GM21529 (cell line): ENCODE data around the gene SLC13A4.
"Not testable (repeated sequence)": the region's sequence is repeated elsewhere in the genome, so short reads cannot be mapped to it uniquely, and the experiment has no call there.

ENCODE experiments used
- ATAC-seq: cut with Tn5 transposase; IDR thresholded peaks from one replicate; pipeline ENCODE4 v1.9.1; 2021; ENCODE audit not compliant: unreplicated experiment

The SLC13A4 gene

DNA sequence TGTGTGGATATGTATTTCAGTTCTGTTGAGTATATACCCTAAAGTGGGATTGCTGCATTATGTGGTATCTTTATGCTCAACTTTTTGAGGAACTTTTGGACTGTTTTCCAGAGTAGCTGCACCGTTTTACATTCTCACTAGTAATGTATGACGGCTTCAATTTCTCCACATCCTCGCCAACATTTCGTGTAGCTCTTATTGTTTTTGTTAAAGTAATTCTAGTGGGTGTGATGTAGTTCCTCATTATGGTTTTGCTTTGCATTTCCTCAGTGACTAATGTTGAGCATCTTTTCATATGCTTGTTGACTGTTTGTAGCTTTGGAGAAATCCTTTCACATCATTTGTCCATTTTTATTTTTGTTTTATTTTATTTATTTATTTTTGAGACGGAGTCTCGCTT lies 61.1 kb downstream of the SLC13A4 start:
- no peak for ATAC-seq

DNA sequence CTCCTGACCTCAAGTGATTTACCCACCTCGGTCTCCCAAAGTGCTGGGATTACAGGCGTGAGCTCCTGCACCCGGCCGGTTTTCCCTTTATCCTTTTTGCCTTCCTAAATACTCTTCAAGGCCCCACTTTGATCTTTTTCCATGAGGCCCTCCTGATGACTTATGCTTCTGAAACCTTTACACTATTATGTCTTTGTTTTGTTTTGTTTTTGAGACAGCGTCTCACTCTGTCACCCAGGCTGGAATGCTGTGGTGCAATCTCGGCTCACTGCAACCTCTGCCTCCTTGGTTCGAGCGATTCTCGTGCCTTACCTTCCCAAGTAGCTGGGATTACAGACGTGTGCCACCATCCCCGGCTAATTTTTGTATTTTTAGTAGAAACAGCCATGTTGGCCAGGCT lies 61.8 kb downstream of the SLC13A4 start:
- no peak for ATAC-seq

- no peak for ATAC-seq
Observed at GRCh38 chr7:135665042-135665441, 62.9 kb downstream of the SLC13A4 start.

DNA sequence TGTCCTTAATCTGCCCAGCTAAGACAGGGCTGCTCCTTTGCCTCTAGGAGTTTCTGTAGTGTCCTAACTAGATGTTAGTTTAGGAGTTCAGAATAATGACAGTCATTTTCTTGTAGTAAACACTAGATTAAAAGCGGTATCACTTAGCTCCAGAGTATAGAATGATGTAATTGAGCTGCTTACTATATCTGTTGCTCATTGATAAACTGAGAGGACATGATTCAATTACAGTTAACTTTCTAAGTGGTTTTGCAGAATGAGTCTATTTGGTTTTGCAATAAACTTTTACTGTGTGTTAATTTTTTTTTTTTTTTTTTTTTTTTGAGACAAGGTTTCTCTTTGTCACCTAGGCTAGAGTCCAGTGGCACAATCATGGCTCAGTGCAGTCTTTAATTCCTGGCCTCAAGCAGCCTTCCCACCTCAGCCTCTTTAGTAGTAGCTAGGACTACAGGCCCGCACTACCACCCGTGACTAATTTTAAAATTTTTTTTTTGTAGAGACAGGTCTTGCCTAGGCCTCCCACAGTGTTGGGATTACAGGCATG lies 63.9 kb downstream of the SLC13A4 start:
- no peak for ATAC-seq

DNA sequence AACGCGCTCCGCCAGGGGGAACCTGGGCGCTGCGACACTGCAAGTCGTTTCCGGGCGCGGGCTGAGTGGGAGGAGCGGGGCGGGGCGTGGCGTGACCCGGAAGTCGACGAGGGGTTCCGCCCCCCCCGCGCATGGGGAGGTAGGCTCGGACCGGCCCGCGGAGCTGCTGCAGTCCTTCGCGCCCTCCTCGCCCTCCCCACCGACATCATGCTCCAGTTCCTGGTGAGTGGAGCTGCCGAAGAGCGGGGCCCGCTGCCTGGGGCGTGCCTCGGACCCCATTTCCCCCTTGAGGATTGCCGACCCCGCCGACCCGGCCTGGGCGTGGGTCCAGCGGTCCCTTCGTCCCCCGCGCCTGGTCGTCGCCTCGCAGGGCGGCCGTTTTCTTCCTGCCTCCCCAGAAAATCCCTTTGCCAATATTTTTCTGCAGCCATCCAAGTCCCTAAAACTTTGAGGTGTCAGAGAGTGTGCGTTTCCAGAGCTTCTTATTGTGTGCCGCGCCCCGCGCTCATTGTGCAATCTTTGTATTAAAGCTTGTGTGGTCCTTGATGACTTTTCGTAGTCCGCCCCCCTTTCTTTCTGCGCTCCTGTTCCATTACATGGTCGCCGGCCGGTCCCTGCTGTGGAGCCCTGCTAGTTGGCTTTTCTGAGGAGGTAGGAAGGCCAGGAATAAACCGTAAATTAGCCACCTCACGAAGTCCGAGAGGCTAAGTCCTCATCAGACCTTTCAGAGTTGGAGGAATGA lies 65.4 kb downstream of the SLC13A4 start, which contains the start of gene STMP1:
STMP1 (plus strand) TSS at position 142 of the 742 bp plus-strand sequence.
- ATAC-seq: peak; percentile 94

GRCh38 chr7:135662123-135662372 lies 65.9 kb downstream of the SLC13A4 start:
- ATAC-seq: no peak

DNA sequence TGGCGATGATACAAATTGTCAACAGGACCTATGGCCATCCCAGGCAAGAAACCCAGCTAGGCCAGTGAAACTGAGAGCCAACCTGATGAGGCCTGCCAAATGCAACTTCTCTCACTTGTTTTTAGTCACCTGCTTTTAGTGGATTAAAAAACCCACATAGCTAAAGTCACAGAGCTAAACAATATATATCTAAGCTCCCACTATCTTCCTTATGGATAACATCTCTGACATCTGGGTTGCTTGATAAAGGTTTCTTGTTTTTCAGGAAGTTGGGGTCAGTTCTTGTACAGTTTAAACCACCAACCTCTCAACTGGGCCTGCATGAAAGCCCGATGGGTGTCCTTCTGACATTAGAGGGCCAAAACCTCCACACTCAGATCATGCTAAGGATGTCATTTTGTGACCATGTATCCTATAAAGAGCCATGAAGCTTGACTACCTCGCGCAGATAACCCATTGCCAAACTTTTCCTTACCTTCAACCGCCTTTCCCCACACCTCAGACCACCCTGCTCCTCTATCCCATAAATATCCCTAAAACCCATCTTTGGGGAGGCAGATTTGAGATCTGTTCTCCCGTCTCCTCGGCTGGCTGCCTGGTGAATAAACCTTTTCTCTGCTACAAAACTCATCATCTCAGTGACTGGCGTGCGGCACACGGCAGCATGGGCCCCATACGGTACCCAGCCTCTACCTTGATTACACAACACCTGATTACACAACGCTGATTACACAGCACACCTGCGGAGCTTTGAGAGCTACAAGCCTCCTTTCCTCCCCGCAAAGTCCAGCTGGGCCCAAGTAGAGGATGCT lies 66.5 kb downstream of the SLC13A4 start:
- ATAC-seq: peak; percentile 11

- ATAC-seq: no peak
Observed at GRCh38 chr7:135659159-135659846, 68.7 kb downstream of the SLC13A4 start.

- ATAC-seq: no peak
Observed at GRCh38 chr7:135658564-135658963, 69.4 kb downstream of the SLC13A4 start.

DNA sequence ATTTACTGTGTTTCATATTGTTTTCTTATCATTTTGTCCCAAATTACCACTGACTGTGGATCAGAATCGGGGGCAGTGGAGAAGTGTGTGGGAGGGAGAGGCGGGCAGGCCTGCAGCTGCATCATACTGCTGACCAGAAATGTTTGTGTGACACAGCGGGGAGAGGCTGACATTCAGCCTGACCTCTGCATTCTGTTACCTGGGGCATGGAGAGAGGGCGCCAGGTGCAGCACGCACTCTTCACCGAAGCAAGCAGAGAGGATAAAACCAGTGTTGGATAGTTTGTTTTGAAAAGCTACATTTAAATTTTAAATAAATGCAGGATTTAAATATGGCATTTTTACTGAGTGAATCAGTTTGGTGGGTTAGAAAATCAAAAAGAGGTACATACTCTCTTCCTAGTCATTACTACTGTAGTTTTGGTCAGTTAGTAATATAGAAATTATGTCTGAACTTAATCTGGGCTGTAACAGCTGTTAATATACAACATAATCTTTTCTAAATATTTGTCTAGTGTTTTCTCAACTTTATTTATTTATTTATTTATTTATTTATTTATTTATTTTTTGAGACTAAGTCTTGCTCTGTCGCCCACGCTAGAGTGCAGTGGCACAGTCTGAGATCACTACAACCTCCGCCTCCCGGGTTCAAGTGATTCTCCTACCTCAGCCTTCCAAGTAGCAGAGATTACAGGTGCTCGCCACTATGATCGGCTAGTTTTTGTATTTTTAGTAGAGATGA lies 74.5 kb downstream of the SLC13A4 start:
- no peak for ATAC-seq

GRCh38 chr7:135650831-135651573 lies 77.0 kb downstream of the SLC13A4 start:
- no peak for ATAC-seq

DNA sequence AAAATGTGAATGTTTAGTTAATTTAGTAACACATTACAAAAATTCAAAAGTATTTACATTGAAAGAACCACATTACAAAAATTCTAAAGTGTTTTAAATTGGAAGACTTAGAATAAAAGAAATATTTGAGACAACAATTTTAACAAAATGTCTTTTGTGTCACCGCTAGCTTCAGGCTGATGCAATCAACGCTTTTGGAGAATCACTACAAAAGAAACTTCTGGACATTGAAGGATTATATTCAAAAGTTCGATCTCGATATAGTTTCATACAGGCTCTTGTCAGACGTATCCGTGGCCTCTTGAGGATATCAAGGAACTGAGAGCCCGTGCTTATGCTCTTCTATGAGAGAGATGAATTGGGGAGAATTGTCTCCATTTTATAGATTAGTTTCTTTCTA lies 79.8 kb downstream of the SLC13A4 start:
- no peak for ATAC-seq

DNA sequence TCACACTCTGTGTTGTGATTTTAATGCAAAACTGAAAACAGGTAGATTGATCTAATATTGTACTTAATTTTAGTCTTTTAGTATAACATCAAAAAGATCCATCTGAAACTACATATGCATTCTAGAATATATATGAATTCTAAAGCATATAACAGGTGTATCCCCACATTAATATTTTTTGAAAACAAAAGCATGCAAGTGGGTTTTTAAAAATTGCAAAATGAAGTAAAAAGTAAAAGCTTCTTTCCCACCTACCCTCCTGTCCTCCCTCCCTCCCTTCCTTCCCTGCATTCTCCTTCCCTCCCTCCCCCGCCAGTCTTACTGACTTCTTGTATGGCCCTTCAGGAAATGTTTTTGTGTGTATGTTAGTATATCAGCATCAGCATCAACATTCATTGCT lies 80.2 kb downstream of the SLC13A4 start:
- ATAC-seq: no peak

- no peak for ATAC-seq
Observed at GRCh38 chr7:135645296-135645904, 82.6 kb downstream of the SLC13A4 start.

DNA sequence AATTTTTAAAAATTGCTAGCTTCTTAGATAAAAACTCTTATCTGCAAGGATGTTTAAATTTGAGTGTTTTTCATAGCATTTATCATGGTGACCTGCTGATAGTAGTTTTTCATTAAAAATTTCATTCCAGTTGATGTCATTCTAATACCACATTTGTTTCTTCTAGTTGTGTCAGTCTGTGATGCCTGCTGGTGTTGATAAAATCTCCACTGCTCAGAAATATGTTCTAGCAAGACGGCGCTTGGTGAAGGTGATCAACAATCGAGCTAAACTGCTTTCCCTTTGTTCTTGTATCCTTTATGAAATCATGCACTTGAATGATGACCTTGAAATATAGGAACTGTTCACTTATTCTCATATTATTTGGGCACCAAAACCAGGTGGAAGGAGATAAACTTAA lies 83.3 kb downstream of the SLC13A4 start:
- ATAC-seq: no peak

- ATAC-seq: no peak
Observed at GRCh38 chr7:135644154-135644553, 83.8 kb downstream of the SLC13A4 start.

- ATAC-seq: not testable (repeated sequence)
Observed at GRCh38 chr7:135639690-135640089, 88.3 kb downstream of the SLC13A4 start.

GRCh38 chr7:135634191-135634878 lies 93.7 kb downstream of the SLC13A4 start:
- no peak for ATAC-seq
